ENCODE measurements around the gene CAPNS1.
"Not testable (repeated sequence)": the region's sequence is repeated elsewhere in the genome, so short reads cannot be mapped to it uniquely, and the experiment has no call there.

CAPNS1 gene

DNA sequence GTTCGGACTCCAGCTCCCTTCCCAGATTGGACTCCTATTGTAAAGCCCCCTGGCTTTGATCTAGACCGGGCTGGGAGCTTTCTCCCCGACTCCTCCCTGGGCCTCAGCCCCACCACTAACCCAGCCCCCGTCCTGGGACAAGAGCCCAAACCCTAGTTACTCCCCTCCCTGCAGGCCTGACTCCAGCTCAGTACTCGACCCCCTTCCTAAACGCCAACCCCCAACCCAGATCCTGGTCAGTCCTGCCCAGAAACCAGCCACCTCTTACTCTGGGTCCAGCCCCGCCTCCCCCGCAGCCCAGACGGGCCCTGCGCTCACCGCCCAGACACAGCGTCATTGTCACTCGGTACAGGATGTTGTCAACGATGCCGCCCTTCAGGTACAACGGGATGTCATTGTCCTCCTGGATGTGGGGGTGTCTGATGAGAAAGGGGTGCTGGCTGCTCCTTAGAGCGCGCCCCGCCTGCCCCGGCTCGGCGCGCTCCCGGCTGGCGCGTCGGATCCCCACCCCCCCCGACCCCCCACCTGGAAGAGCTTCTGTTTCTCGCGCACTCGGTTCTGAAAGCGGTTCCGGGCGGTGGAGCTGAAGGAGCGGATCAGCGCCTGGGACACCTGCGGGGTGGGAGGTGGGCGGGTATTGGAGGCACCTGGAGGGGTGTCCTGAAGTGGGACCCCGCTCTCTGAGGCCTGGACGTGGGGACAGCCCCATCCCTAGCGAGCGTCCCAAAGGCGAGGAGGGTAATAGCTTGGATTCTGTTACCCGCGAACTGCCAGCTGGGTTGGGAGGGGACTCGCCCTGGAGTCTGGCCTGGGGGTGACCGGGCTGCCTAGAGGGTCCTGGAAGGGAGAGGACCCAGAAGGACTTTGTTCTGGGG lies 11.5 kb downstream of the CAPNS1 start:
- DNase-seq (ENCODE audit: low spot score): no peak

DNA sequence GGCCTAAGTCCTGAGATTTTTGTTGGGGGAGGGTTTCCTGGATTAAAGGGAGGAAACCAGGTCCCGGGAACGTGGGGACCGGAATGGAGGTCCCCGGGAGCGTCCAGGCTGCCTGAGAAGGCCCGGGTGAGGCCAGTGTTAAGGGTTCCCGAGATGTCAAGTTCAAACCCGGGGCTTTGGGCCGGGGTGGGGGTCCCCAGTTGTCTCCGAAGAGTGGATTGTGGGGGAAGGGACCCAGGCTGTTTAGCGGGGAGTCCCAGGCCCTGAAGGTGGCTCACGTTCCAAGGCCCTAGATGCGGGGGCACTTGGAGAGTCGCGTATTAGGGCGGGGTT lies 12.1 kb downstream of the CAPNS1 start:
- no peak for DNase-seq (ENCODE audit: low spot score)

DNA sequence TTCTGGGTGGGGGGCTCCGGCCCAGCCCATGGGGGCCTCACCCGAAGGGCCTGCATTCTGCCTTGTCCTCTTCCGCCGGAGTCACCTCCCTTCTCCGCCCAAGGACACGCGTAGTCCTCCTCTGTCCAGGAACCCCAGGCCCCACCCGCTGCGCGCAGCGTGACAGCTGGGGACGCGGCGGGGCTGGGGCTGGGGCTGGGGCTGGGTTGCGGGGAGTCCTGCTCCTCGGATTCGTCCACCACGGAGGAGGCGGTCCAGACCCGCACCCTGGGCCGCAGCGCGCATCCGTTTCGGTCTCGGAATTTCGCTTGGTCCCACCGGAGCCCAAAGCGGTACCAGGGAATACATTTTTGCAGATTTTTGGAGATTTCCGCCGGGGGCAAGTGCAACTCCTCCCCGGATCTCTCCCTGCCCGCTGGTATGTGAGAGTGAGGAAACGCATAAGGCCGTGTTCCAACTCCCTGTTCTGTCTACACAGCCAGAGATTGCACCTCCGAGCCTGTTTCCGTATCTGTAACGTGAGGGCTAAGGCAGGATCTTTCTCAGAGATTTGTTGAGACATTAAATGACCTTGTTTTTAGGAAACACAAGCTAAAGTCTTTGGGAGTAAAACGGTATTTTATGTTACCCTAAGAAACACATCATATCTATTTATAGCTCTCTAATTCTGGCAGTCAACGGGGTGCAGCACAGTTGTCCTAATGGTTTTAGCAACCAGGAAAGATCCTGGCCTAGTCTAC lies 12.7 kb downstream of the CAPNS1 start, which contains the start of gene COX7A1:
Gene COX7A1, minus strand, starts transcription at position 96 of the 740 bp plus-strand sequence. Its CDS starts 40 bp downstream, at position 56.
- no peak for DNase-seq (ENCODE audit: low spot score)

DNA sequence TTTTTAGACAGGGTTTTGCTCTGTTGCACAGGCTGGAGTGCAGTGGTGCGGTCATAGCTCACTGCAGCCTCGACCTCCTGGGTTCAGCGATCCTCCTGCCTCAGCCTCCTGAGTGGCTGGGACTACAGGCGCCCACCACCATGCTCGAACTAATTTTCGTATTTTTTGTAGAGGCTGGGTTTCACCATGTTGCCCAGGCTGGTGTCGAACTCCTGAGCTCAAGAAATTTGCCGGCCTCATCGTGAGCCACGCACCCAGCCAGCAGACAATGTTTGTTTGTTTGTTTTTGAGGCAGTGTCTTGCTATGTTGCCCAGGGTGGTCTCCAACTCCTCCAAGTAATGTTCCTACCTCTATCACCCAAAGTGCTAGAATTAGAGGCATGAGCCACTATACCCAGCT lies 13.3 kb downstream of the CAPNS1 start:
- no peak for DNase-seq (ENCODE audit: low spot score)

DNA sequence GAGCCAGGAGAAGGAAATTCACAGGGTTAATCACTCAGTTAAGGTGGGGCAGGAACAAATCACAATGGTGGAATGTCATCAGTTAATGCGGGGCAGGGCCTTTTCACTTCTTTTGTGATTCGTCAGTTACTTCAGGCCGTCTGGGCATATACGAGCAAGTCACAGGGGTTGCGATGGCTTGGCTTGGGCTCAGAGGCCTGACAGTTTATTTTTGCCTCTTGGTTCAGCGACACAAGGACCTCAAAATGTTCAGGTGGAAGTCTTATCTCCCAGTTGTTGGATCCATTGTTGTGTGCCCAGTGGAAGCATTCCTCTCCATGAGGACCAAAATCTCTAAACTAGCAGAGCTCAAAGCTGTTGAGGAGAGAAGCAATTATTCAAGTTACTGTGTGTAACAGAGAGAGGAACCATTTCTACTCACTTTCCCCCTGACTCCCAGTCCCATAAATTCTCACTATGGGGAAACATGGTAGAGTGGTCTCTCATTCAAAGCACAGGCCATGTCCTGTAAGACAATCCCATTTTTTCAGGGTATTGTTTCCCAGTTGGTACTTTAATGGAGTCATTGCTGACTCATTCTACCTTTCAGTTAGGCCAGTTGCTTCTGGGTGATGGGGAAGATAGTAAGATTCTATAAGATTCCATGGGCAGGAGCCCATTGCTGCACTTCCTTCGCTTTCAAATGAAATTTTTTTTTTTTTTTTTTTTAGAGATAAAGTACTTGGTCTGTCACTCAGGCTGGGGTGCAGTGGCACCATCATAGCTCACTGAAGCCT lies 21.1 kb downstream of the CAPNS1 start:
- DNase-seq (ENCODE audit: low spot score): no peak

DNA sequence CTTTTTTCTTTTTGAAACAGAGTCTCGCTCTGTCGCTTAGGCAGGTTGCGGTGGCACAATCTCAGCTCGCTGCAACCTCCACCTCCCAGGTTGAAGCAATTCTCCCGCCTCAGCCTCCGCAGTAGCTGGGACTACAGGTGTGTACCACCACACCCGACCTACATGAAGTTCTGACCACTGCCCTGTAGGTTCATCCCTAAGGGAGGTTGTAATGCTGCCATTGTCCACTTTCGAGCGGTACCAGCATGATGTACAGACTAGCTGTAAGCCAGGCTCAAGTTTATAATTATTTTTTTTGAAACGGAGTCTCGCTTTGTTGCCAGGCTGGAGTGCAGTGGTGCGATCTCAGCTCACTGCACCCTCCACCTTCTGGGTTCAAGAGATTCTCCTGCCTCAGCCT lies 23.9 kb downstream of the CAPNS1 start:
- DNase-seq (ENCODE audit: low spot score): no peak

DNA sequence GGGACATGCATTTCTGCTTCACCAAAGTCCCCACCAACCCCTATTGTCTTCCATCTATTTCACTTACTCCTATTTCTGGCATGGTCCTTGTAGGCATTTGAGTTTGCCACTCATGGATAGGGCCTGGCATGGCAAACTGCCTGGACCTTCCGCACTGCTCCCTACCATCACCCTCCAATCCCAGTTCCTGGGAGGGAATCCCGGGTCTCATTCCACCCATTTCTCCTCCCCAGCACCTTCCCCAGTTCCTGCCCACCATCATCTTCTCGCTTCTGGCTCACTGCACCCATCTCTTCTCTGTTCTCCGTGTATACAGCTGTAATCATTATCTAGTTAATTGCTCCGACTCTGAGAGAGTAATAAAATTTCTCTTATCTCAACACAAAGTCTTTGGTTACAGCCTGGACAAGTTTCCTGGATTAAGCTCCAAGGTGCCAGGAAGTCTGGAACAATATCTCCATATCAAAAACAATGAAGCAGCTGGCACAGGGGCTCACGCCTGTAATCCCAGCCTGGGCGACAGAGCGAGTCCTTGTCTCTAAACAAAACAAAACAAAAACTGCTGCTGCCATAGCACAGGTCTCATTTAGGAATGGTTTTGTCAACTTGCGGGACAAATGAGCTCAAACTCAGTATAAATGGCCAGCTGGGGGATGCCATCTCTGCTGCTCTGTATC lies 29.4 kb downstream of the CAPNS1 start:
- no peak for DNase-seq (ENCODE audit: low spot score)

DNA sequence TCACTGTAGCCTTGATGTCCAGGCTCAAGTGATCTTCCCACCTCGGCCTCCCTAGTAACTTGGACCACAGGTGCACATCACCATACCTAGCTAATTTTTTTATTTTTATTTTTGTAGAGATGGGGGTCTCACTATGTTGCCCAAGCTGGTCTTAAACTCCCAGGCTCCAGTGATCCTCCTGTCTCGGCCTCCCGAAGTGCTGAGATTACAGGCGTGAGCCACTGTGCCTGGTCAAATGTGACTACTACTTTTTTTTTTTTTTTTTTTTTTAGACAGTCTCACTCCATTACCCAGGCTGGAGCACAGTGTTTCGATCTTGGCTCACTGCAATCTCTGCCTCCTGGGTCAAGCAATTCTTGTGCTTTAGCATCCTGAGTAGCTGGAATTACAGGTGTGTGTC lies 33.0 kb downstream of the CAPNS1 start:
- DNase-seq (ENCODE audit: low spot score): no peak

DNA sequence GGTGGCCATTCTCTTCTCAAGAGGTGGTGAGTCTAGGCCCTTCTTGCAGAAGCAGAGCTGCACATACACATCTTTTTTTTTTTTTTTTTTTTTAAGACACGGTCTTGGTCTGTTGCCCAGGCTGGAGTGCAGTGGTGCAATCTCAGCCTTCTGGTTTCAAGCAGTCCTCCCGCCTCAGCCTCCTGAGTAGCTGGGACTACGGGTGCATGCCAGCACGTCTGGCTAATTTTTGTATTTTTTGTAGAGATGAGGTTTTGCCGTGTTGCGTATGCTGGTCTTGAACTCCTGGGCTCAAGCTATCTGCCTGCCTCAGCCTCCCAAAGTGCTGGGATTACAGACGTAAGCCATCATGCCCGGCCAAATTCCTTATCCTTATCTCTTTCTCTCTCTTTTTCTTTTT lies 34.0 kb downstream of the CAPNS1 start:
- DNase-seq (ENCODE audit: low spot score): not testable (repeated sequence)

DNA sequence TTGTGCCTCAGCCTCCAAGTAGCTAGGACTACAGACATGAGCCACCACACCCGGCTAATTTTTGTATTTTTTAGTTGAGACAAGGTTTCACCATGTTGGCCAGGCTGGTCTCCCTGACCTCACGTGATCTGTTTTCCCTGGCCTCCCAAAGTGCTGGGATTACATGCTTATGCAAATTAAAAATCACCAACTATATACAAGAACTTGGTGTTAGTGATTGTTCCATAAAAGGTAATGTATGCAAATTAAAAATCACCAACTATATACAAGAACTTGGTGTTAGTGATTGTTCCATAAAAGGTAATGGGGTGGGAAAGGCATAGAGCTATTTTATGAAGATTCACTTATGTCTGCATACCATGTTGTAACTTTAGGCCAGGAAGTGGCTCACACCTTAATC lies 39.2 kb downstream of the CAPNS1 start:
- DNase-seq (ENCODE audit: low spot score): not testable (repeated sequence)

DNA sequence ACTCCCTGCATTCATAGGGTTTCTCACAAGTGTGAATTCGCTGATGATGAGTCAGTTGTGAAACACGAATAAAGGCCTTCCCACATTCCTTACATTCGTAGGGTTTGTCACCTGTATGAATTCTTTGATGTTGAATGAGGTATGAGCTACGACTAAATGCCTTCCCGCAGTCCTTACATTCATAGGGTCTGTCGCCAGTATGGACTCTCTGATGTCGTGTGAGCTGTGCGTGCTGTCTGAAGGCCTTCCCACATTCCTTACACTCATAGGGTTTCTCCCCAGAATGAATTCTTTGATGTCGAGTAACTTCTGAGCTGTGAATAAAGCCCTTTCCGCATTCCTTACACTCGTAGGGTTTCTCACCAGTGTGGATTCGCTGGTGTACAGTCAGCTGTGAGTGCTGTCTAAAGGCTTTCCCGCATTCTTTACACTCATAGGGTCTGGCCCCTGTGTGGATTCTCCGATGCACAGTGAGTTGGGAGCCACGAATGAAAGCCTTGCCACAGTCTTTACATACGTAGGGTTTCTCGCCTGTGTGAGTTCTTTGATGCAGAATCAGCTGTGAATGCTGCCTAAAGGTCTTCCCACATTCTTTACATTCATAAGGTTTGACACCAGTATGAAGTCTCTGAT lies 42.9 kb downstream of the CAPNS1 start:
- peak; percentile 98 for DNase-seq (ENCODE audit: low spot score)

DNA sequence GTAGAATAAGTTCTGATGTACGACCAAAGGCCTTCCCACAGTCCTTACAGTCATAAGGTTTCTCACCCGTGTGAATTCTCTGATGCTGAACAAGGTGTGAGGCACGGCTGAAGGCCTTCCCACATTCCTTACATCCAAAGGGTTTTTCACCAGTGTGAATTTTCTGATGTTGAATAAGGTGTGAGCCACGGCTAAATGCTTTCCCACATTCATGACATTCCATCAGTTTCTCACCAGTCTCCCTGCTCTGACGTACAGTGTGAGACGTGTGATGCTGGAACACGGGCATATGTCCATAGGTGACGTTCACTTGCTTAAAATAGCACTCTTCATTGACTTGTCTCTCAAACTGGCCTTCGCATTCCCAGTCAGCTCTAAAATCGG lies 43.4 kb downstream of the CAPNS1 start:
- DNase-seq (ENCODE audit: low spot score): peak; percentile 86

DNA sequence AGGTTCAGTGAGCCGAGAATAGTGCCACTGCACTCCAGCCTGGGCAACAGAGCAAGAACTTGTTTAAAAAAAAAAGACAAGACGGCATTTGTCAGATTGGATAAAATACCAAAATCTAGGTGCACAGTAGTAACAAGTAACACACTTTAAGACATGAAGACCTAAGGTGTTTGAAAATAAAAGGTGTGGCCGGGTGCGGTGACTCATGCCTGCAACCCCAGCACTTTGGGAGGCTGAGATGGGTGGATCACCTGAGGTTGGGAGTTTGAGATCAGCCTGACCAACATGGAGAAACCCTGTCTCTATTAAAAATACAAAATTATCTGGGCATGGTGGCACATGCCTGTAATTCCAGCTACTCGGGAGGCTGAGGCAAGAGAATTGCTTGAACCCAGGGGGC lies 46.9 kb downstream of the CAPNS1 start:
- not testable (repeated sequence) for DNase-seq (ENCODE audit: low spot score)

DNA sequence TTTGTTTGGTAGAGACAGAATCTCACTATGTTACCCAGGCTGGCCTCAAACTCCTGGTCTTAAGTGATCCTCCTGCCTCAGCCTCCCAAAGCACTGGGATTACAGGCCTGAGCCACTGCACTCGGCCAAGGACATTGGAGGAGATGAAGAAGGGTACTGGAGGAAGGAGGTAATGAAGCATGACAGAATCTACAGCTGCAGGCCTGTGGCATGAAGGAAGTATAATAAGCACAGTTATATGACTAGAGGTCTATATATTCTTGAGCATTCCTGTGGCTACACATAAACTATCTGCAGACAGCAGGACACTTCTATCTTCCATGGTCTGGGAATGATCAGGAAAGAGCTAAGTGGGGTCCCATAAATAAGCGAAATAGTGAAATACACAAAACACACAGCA lies 56.4 kb downstream of the CAPNS1 start:
- no peak for DNase-seq (ENCODE audit: low spot score)

DNA sequence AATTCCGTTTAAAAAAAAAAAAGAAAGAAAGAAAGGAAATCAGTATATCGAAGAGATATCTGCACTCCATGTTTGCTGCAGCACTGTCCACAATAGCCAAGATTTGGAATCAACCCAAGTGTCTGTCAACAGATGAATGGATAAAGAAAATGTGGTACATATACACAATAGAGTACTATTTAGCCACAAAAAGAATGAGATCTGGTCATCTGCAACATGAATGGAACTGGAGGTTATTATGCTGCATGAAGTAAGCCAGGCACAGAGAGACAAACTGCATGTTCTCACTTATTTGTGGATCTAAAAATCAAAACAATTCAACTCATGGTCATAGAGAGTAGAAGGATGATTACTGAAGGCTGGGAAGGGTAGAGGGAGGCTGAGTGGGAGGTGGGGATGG lies 58.3 kb downstream of the CAPNS1 start:
- DNase-seq (ENCODE audit: low spot score): no peak
